Stimulated activated CD4-positive, alpha-beta T cell treated with anti-CD3 and anti-CD28 coated beads, Interleukin-12 subunit alpha, Interleukin-12 subunit beta, amount 100 ng/mL, for 48 hours (primary cell): ENCODE data around the gene MLLT1.

Experiments used
- DNase-seq, 3 donors: peaks; one replicate each; pipeline ENCODE4 v3.0.0-alpha.2; 2020; ENCODE audit warnings: low read depth in 2 of 3, low spot score in 1 of 3

MLLT1 gene

DNA sequence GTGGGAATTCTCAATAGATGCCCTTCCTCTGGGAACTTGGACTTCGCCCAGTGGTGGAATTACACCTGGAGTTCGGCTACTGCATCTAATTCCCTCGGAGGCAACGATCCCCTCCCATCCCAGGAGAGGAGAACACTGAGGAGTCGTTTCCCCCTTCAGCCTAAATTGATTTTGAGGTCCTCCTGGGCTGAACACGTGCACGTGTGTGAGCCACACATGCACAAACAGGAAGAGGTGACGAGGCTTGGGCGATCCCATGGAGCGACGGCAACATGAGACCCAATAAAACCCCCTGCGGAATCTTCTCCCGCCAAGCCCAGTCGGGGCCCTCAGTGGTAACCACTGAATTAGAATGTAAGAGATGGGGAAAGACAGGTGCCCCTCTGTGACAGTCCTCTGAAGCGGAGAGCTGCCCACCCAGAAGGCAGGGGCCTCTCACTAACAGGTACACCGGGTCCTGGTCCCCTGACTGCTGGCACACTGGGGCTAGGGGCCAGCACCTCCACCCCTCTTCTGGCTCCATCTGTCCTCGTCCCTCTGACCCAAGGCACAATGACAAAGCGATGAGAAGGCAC, 4.5 kb downstream of the MLLT1 start:
- DNase-seq: no peak

DNA sequence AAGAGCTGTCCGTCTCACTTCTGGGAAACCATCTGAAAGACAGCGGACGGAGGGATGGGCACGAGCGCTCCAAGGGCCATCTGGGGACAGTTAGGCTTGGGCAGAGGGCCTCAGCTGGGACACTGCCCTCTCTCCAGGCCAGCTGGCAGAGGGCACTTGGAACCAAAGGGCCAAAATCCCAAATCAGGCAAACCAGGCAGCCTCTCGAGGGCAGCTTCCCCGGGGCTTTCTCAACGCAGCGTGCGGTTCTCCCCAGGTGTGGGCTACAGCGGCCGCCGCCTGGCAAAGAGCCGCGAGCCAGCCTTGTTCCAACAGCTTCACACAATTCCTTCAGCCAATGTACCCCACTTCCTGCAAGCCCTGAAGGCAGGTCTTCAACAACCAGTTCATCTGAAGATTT, 5.0 kb downstream of the MLLT1 start:
- no peak for DNase-seq

DNA sequence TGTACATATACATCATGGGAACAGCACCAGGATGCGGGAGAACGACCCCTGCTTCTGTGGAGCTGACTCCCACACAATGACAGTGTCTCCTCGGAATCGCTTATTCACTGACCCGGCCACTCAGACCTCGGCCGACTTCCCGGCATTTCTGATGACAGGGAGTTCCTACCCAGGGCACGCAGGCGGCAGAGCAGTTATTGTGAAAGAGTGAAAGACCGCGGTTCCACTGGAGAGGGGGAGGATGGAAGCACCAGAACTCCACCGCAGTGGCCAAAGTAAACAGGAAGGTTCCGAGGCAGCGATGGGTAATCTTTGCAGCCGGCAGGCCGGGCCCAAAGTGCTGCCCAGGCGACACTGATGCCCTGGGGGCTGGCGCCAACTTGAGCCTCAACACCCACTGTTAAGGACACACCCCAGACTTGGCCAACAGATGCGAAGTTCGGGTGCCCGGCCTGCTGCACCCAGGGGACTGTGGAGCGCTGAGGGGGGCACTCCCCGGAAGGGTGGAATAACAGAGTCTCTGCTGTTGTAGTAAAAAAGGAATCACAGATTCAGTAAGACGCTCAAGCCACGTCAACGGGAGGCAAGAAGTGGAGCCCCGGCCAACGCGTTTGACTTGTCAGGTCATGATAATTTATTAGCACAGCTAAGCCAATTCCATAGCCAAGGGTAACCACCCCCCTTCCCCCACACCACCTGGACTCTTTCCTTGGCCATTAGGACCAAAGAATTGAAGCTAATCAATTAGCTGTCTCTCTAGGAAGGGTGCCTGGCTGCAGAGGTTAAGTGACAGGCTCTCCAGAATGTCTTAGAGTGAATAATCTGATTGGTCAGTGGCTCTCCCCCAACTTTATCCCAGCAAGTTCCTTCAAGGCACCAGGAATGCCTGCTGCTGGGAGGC, 5.8 kb downstream of the MLLT1 start:
- DNase-seq: no peak

DNA sequence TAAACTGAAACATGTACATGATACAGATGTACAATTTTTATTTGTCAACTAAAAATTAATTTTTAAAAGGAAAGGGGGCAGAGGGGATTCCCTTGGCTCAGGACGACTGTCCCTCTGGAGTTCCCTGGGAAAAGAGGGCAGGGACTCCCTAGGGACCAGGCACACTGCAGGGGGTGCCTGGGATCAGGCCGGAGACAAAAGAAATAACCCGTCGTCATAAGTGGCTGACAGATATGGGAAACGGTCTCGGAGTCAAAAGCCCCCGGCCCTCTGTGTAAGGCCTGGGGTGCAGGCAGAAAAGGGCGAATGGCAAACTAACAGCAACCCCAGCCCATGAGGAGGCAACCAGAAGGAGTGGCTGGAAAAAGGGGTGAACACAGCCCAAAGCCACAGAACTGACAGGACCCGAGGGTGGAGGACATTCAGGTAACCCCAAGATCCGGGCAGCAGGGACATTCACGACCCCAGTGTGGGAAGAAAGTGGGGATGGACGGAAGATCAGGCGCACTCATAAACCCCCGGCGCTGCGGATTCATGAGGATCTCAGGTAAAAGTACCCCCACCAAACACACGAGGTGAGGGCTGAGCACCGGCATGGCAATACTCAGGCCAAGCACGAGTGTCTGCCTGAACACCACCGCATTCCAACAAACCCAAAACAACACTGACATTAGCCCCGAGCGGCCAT, 6.7 kb downstream of the MLLT1 start:
- no peak for DNase-seq

DNA sequence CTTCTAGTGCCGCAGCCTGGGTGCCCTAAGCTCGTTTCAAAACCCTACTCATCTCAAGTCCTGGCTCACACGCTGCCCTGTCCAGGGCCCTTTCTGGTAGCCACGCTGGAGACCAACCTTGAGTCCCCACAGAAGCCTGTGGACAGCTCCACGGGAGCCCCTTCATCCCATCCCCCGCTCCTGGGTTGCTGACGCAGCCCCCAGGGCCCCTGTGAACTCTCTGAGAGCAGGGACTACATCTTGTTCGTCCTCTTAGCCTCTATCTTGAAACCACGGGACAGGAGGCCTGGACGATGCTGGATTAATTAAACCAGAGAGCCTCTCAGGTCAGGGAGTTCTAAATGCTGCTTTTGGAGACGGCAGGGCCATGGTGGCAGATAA, 7.4 kb downstream of the MLLT1 start:
- DNase-seq: no peak

DNA sequence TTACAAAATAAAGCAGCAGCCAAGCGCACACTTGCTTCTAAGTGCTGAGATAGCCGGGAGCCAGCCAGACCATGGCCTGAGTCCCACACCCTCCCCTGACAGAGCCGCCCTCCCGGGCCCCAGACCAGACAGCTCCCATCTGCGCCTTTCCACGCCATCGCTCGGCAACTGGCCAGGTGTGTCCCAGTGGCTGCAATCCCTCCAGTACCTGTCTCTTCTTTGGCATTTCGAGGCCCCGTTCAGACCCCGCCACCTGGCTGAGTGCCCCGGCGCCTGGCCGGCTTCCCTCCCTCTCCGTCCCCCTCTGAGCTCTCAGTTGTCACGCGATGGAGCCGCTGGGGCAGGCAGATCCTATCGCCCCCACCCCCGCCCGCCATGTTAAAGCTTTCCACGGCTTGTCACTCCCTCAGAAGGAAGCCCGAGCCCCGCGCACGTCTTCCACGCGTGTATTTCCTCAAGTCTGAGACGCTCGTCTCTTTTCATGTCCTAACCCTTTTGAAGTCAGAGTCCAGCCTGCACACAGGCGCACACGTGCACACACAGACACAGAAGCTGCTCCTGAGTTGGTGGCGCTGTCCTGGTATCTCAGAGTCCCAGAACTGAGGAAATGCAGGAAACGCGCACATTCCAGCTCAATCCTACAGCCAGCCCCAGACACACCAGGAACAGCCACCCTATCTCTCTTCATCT, 7.9 kb downstream of the MLLT1 start:
- DNase-seq: no peak

DNA sequence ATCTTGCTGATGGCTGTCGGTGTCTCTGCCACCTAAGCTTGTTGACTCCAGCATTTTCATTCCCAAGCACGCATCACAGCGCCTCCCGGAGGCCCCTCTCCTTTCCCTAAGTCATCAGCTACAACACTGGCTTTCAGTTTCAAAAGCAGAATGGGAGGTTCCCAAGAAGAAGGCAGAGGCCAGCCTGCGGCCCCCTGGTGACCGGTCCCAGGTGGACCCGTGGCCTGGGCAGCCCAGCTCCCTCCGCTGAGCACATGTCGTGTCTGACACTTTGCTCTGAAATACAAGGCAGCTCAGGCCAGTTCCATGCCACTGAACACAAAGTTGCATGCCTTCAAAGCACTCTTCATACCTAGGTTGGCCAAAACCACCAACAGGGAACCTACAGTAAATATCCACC, 8.5 kb downstream of the MLLT1 start:
- DNase-seq: no peak

DNA sequence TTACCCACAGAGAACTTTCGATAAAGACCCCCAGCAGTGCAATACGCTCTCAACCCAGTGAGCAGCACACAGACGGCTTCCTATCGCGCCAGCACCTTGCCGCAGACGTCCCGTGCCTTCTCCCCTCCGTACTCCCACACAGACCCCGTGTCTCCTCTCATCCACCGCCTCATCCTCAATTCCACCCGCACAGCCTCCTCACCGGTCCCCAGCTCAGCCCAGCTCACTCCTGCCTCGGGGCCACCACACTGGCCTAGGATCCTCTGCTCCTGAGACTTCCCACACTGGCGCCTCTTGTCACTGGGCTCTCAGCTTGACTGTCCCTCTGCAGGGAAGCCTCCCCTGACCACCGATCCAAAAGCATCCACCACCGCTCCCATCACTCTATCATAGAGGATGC, 9.0 kb downstream of the MLLT1 start:
- DNase-seq: no peak

DNA sequence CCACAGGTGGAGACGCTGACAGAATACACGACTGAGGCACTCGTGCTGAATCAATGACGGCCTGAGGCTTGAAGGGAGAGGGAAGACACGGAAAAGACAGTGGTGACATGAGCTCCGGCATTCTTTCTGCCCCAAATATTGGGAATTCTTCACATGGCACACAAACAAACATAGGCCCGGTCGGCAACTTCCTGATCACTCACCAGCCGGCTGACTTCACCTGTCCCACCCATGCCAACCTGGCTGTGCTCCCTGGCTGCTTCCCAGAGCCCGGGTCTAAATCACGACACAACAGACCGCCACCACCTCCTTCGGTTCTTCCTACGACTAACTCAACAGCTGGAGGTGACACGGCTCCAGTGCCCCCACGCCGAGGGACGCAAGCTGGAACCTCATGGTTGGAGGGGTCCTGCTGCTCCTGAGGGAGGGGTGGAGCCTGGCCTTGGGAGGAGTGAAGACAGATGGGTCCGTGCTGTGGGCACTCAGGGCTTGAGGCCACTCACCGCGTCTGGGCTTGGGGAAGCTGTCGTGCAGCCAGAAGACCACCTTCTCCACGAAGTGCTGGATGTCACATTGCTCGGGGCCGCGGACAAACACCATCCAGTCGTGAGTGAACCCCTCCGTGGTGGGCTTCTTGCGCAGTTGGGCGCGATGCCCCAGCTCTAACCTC, 9.6 kb downstream of the MLLT1 start:
- no peak for DNase-seq

DNA sequence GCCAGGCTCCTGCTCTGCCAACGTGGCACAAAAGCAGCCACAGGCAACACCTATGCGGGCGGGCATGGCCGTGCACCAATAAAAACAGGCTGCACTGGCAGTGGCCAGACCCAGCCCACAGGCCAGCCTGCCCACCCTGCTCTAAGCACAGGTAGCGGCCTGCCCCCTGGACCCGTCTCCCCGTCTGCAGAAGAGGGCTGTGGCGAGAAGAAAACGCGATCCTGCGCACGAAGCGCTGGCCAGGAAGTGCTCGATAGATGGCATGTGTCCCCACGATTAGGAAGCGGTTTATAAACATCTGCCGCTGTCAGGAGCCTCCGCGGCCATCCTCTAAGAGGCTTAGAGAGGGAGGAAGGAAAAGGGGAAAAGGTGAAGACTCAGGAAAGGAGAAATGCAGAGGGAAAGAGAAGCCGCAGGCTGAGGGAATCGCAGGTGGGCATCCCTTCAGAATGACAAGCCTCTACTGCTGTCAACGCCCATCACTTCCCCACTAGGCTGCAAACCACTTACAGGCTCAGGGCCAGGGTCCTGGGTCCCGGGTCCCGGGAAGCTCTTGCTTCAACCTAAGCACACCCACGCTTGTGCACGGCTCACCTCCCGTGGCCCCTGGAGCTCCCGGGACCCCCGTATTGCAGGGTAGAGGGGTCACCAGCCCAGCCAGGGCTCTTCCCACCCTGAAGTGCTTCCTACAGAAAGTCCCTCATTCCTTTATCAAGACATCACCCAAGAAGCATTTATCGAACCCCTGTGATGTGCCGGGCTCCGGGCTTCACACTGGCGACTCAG, 10.5 kb downstream of the MLLT1 start:
- DNase-seq: no peak

DNA sequence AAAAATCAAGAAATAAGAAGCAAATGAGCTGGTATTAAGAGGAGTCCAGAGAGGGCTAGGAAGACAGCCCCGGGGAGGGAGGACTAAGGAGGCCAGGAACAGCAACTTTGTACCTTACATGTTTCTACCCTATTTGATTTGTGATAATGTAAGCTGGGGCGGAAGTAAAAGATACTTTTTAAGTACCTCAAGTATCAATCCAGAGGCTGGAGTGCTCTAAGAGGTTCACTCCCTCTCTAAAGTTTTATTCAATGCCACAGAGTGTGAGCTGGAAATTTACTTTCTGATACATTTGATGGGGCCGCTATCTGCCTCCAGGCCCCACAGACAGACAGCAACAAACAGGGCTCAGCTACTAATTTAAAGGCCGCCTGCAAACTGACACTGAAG, 11.4 kb downstream of the MLLT1 start:
- no peak for DNase-seq

DNA sequence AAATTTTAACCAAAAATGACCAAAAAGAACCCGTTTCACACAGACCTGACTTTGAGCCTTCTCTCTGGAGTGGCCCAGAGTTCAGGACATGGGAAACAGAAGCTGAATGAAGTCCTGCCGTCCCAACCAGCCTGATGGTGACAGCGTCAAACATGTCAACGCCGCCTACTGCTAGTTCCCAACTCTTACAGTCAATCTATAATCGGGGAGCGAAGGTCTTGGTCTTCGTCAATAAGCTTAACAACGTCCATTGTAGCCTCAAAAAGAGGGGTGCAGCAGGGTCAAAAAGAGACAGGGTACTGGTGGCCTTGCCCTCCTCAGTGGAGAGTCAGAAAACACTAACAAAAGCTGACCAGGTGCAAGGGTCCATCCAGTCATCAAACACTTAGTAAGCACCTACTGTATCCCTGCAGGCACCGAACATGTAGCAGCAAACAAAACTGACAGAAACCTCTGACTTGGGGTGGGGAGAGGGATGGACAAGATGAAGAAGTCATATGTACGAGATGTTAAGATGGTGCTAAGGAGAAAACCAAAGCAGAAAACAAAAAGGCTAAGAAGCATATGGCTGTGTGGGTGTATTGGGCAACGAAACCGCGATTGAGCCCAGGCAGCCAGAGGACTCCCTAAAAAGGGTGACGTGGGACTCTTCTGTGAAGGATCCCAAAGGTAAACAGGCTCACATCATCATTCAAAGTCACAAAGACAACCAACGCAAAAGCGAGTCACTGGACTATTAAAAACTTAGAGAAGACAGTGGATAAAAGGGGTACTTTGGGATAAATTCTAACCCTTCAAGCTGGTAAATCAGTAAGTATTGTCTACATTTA, 12.0 kb downstream of the MLLT1 start:
- no peak for DNase-seq

DNA sequence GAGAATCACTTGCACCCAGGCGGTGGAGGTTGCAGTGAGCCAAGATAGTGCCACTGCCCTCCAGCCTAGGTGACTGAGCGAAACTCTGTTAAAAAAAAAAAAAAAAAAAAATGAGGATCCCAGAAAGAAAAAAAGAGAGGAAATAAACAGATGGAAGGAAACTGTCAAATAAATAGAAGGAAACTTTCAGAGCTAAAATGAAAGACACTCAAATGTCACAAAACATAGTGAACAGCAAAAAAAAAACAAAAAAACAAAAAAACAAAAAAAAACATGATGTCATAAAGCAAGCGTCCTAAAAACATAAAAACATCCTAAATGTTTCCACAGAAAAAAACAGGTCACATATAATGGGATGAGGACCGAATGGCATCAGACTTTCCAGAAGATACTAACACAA, 15.0 kb downstream of the MLLT1 start:
- DNase-seq: no peak

DNA sequence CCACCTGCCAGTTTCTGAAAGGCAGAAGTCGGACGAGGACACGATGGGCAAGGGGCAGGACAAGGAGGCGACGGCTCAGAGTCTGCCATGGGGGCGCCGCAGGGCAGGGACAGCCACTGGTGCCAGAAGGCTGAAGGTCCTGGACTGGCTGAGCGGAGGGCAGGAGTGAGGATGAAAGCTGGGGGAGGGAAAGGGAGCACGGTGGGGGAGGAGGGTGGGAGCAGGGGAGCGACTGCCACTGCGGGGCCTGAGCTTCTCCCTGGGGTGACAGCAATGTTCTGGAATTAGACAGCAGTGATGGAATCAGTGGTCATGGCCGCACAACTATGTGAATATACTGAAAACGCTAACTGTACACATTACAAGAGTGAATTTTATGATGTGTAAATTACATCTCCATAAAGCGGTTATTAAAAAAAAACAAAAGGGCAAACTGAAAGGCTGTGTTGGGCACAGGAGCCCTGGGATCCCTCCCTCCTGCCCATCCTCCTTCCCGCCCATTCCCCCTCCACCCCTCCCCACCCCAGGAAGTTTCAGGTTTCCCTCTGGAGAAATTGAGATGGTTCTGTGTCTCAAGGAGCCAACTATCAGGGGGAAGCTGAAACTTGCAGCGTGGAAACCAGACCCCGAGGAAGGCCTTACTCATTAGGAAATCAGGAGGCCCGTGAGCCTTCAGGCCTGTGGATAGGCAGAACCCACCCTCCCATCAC, 15.9 kb downstream of the MLLT1 start:
- no peak for DNase-seq

DNA sequence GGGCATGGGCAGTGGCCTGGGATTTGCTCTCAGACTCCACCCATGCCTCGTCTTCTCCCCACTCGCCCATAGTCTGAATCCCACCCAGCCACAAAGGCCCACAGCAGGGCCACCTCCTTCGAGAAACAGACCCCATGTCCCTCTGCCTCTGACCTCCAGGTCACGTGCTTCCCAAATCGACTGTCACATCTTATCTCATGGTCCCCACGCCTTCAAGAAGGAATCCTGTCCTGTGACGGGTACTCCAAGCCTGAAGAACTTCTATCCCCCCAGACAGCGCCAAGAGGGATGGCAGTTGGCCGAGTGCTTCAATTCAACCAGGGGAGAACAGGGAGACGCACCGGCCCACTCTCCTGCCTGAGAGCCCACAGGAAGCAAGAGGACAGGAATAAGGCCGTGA, 16.5 kb downstream of the MLLT1 start:
- no peak for DNase-seq

DNA sequence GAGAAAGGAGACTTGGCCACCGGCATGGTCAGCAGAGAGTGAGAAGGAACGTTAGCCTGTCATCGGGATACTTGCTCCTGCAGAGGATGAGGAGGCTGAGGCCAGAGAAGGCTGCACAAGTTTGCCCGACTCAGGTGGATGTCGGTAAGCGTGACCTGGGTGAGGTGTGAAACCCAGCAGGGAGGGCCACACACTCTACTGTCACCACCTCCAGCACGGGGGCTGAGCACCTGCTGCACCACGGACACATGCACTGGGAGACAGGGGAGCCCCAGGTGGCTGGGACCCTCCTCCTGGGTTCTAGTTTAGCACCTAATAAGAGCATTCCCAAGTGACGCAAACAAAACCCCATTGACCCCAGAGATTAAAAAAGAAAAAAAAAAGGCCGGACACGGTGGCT, 17.3 kb downstream of the MLLT1 start:
- no peak for DNase-seq

DNA sequence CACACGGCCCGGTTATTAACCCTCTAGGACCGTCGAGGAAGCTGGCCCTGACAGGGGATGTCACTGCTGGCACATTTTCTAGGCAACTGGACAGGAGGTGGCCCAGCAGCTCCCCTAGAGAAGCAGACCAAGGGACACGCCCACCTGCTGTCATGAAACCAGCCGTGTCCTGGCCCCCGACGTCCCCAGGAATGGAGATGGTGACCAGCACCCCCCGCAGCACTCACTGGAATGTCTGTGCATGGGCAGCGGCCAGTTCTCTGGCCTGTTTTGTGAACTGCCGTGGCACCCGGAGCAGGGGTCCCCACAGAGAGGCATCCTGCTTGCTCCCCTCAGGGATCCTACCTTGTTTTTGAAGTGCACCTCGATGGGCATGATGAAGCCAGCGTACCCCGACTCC, 17.9 kb downstream of the MLLT1 start:
- no peak for DNase-seq

DNA sequence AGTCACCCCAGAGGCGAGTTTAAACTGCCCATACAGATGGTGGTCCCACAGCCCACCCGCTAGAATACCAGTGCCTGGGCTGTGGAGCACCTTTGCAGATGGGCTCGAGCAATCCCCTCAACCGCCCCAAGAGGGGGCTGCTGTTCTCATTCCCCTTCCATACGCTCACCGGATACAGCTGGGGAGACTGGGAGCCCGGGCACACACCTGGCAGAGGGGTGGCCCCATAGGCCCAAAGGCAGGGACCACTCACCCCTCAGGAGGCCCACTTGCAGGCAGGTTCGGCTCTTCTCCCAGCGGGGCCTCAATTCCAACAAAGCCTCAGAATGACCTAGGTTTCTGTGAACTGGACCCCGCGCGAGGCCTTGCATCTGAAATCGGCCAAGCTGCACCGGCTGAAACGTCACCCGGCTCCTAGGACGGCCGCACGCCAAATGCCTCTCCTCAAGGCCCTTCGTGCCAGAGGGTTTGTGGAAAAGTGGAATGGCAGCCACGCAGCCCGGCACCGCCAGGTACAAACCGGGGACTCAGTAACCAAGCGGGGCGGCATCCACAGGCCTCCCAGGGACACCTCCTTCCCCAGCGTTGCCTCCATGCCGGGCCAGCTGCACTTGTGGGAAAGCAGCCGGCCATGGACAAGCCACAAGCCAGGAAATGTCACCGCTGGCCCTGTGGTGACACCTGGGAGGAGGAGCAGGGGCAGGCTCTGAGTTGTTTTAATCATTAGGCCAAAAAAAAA, 18.7 kb downstream of the MLLT1 start:
- DNase-seq: no peak
